Measurements from ENCODE around the gene C17orf107. TPM values are rescaled to one million over a fixed set of nuclear protein-coding genes. Genes with fewer than 3 reads are reported as not detected.

The C17orf107 gene
- polyA plus RNA-seq, 12 donors, result 0.70 to 9.2 (median 1.2) TPM; not detected in 1

GRCh38 chr17:4934173-4934979 lies 35.0 kb downstream of the C17orf107 start:
- no peak for DNase-seq

DNA sequence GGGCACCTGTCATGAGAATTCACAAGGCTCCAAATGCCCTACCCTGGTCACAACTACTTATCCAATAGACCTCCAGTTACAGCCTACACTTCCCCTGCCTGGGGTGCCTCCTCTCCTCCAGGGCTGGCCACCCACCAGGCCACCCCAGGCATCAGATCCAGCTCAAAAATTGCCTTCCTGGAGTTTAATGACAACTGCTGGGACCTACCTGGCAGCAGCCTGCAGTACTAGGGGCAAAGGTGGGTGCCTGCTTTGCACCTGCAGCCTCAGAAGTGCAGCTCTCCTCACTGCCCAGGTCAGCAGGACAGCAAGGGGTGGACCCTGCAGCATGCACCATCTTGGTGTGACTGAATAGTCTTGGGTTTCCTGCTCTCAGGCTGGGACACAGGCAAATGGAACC lies 36.3 kb downstream of the C17orf107 start:
- DNase-seq, result no peak

DNA sequence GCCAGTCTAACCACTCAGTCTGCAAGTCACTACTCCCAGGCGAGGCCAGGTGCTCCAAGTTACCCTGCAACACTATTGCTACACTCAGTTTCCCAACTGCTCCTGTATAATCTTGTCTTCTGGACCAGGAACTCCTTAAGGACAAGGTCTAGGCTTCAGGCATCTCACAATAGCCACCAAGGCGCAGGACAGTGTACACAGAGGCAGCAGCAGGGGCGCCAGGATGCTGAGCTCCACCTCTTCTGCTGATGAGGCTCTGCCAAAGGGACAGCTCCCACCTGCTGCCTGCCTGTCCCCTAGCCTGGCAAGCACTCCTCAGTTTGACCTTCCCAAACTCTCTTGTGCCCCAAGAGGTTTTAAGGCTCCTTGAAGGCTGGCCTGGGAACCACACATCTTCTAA lies 37.1 kb downstream of the C17orf107 start:
- DNase-seq, result no peak

DNA sequence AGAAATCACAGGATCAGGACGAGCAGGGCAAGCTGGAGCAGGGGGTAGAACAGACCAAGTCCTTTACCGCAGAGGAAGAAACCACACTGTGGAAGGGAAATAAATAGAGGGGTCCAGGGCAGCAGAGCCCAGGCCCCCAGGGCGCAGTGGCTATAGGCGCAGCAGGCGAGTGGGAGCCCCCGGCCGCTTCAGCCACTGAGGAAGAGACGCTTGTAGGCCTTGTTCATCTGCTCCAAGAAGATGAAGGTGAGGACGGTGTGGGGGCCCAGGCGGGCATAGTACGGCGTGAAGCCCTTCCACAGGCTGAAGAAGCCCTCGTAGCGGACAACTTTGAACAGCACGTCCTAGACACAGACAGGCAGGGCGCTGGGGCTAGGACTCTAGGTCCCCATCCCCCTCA lies 38.2 kb downstream of the C17orf107 start:
- no peak for DNase-seq

DNA sequence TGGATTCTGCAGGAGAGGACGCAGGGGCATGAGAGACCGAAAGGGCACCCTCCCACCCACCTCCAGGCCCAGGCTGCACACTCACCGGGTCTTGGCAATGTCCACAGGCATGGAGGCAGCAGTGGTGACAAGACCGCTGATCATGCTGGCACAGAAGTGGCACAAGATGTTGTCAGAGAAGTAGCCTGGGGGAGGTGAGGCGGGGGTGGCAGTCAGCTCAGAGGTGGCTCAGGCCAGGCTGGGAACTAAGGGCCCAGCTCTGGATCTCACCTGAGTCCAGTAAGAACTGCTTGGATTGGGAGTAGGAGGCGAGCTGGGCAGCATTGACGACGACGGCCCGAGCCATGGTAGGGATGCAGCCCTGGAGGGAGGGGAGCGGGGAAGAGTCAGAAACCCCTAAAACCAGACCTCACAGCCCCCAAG lies 38.7 kb downstream of the C17orf107 start:
- DNase-seq, result no peak

- no peak for DNase-seq
These were observed 39.6 kb downstream of the C17orf107 start for GRCh38 chr17:4938688-4939545.

DNA sequence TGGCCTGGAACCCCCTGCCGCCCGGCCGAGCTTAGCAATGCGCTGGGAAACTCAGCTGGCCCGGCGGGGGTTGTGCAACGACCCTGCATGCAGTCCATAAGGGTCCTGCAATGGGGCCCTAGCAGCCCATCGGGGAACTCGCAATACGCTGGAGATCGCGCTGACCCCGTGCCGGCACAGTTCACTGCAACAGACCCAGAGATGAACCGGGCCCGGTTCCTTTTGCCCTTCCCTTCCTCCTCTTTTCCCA lies 40.1 kb downstream of the C17orf107 start:
- no peak for DNase-seq

DNA sequence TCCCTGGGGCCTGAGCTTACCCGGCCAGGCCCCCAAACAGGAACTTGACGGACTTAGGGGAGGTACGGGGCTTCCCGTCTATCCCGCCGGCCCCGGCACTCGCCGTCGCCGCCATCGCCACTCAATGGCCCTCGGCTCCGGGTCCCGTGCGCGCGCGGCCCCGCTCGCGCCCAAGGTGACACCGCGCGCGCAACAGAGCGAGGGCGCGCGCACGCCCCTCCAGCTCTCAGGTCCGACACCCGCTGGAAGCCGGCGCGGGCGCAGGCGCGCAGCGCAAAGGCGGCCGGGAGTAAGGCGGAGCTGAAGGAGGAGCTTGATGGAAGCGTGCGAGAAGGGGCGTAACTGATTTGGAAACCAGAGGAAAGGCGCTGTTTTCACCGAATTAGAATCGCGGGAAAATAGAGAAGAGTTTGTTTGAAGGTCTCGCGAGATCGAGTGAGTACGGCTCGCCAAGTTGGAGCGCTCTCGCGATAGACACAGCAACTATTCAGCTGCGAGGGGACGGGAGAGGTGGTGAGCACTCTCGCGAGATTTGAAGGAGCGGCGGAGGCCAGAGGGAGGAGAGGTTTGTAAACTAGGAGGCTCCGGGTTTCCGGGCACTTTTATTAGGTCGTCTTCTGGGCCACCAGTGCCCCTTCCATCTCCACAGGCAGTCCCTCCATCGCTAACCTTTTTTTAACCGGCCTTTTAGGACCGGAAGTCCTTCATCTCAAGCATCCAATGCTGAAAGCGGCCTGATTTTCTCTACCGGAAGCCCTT lies 40.6 kb downstream of the C17orf107 start, which contains the start of the genes RNF167 and SLC25A11:
TSS of gene RNF167 (plus strand) at position 473 of the 759 bp plus-strand sequence. CDS start 642 bp downstream, outside the sequence.
TSS of gene SLC25A11 (minus strand) at position 251 of the 759 bp plus-strand sequence. CDS start at position 115, 136 bp downstream.
- DNase-seq, result peak; percentile 100

GRCh38 chr17:4940555-4941318 lies 41.4 kb downstream of the C17orf107 start:
- DNase-seq, result no peak

GRCh38 chr17:4941319-4941610 lies 41.9 kb downstream of the C17orf107 start:
- no peak for DNase-seq

DNA sequence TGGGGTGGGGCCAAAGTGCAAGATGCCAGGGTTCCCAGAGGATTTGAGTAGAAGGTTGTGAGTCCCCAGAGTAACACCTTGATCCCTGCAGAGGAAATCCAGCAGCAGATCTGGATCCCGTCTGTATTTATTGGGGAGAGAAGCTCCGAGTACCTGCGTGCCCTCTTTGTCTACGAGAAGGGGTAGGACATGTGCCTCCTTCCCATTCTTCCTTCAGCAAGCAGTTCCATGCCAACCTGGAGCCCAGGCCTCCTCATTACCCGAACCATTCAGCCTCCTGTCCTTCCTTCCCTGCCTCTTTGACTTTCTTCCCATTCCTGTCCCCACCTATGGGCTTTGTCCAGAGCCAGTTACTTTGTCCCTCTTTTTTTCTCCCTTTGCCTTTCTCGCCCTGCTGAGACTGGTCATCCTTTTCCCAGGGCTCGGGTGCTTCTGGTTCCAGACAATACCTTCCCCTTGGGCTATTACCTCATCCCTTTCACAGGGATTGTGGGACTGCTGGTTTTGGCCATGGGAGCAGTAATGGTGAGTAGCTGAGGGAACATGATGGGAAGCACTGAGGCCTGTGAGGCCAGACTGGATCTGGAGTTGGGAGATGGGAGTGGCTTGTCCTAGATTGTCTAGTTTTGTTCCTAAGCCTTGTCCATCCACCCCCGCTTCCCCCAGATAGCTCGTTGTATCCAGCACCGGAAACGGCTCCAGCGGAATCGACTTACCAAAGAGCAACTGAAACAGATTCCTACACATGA lies 43.6 kb downstream of the C17orf107 start:
- no peak for DNase-seq

- DNase-seq, result no peak
These were observed 44.8 kb downstream of the C17orf107 start for GRCh38 chr17:4944163-4944553.

DNA sequence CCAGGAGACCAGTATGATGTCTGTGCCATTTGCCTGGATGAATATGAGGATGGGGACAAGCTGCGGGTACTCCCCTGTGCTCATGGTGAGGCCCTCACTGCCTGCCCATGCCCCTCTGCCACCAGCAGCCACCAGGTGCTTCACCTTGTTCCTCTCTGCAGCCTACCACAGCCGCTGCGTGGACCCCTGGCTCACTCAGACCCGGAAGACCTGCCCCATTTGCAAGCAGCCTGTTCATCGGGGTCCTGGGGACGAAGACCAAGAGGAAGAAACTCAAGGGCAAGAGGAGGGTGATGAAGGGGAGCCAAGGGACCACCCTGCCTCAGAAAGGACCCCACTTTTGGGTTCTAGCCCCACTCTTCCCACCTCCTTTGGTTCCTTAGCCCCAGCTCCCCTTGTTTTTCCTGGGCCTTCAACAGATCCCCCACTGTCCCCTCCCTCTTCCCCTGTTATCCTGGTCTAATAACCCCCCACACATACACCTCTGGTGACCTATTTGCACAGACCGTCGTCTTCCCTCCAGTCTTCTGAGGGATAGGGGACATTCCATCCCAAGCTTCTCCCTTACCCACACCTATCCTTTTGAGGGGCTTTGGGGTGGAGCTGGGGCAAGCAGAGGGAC lies 45.3 kb downstream of the C17orf107 start:
- no peak for DNase-seq

DNA sequence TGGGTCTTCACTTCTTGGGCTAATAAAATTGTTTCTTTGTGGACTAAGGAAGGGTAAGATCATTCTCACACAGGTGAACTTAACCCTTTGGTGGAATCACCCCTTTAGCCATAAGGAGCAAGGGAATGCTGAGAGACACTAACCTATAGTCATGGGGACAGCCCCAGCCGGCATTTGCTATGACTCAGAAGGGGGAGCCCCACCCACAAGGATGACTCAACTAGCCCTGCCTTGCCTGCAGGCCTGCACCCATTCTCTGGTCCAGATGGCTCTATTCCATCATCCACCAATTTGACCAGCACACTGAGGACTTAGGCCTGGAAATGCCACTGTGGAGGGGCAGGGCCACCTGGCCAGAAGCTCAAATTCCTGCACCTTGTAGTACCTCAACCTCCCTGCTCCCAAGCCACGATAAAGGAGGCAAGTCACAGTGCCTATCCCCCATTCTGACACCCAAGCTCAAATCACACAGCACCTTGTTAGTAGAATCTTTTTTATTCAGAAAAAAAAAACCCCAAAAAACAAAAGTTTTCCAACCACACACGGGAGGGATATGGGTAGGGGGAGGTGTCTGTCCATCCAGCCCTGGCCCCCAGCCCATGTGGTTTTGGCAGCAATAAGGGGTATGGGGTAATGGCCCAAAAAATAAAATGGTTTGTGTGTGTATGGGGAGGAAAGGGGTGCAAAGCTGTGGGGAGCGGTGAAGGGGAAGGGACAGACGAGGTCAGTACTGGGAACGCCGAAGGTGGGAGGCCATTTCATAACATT lies 46.0 kb downstream of the C17orf107 start:
- no peak for DNase-seq

GRCh38 chr17:4945944-4946280 lies 46.6 kb downstream of the C17orf107 start:
- DNase-seq, result no peak

GRCh38 chr17:4946312-4946976 lies 47.1 kb downstream of the C17orf107 start:
- no peak for DNase-seq

DNA sequence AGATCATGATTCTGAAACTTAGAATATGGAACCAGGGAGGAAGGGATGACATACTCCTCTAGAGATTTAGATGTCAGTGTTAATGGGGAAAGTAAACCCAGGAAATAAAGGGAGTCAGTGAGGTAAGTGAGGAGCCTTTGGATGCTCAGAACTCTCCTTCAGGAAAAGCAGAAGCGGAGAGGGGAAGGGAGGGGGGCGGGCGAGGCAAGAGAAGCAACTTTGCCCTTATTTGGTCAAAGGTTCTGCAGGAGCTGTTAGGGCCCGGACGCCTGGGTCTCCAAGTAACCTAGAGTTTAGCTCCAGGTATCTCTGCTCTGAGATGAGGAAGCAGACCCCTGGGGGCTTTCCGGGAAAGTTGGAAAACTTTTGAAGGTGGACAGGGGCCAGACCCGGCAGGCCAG lies 47.7 kb downstream of the C17orf107 start:
- DNase-seq, result no peak

GRCh38 chr17:4947411-4948165 lies 48.3 kb downstream of the C17orf107 start:
- peak; percentile 63 for DNase-seq

Data from muscle of arm (tissue), 12 donors.